Measurements from ENCODE around the gene NKX2-2.

Gene NKX2-2

GRCh38 chr20:21521596-21522480 is 8.0 kb upstream of the NKX2-2 start:
- no peak for DNase-seq (ENCODE audit: low spot score)

GRCh38 chr20:21520702-21521595 is 7.1 kb upstream of the NKX2-2 start:
- no peak for DNase-seq (ENCODE audit: low spot score)

- no peak for DNase-seq (ENCODE audit: low spot score)
These were observed 5.3 kb upstream of the NKX2-2 start for GRCh38 chr20:21519136-21519584.

GRCh38 chr20:21518292-21518991 is 4.6 kb upstream of the NKX2-2 start:
- DNase-seq (ENCODE audit: low spot score): no peak

- DNase-seq (ENCODE audit: low spot score): no peak
These were observed 3.9 kb upstream of the NKX2-2 start for GRCh38 chr20:21517566-21518277.

GRCh38 chr20:21516861-21517565 is 3.1 kb upstream of the NKX2-2 start:
- no peak for DNase-seq (ENCODE audit: low spot score)

GRCh38 chr20:21516180-21516567 is 2.3 kb upstream of the NKX2-2 start:
- no peak for DNase-seq (ENCODE audit: low spot score)

- no peak for DNase-seq (ENCODE audit: low spot score)
These were observed 1.7 kb upstream of the NKX2-2 start for GRCh38 chr20:21515300-21516179.

GRCh38 chr20:21514553-21515251 is 838 bp upstream of the NKX2-2 start:
- DNase-seq (ENCODE audit: low spot score): no peak

- no peak for DNase-seq (ENCODE audit: low spot score)
These were observed 642 bp downstream of the NKX2-2 start for GRCh38 chr20:21513181-21513663.

- DNase-seq (ENCODE audit: low spot score): no peak
These were observed 1.2 kb downstream of the NKX2-2 start for GRCh38 chr20:21512634-21513180.

GRCh38 chr20:21511850-21512633 is 1.8 kb downstream of the NKX2-2 start:
- DNase-seq (ENCODE audit: low spot score): no peak

- no peak for DNase-seq (ENCODE audit: low spot score)
These were observed 2.4 kb downstream of the NKX2-2 start for GRCh38 chr20:21511485-21511849.

GRCh38 chr20:21510414-21511384 is 3.2 kb downstream of the NKX2-2 start:
- DNase-seq (ENCODE audit: low spot score): no peak

- DNase-seq (ENCODE audit: low spot score): no peak
These were observed 4.1 kb downstream of the NKX2-2 start for GRCh38 chr20:21509597-21510371.

- no peak for DNase-seq (ENCODE audit: low spot score)
These were observed 4.7 kb downstream of the NKX2-2 start for GRCh38 chr20:21509079-21509596.

Data from RKO (cell line).